ENCODE data around the gene KLHL28.

- TF ChIP-seq ARNTL (CRISPR knock-in tag; IDR thresholded peaks at IDR 0.05; ENCODE audit: borderline replicate concordance, low read depth) = no peak
- TF ChIP-seq ISL1 (CRISPR knock-in tag; IDR thresholded peaks at IDR 0.05) = no peak
- no peak for TF ChIP-seq POU6F1 (CRISPR knock-in tag; IDR thresholded peaks at IDR 0.05; ENCODE audit: borderline replicate concordance, low read depth)
- no peak for TF ChIP-seq ZFP30 (CRISPR knock-in tag; IDR thresholded peaks at IDR 0.05)
- TF ChIP-seq RARB (CRISPR knock-in tag; IDR thresholded peaks at IDR 0.05) = no peak
- TF ChIP-seq PATZ1 (CRISPR knock-in tag; IDR thresholded peaks at IDR 0.05; ENCODE audit: borderline replicate concordance) = no peak
Observed at GRCh38 chr14:44941591-44941990, 20.2 kb downstream of the KLHL28 start.

All from SK-N-SH treated with all-trans-retinoic acid at 6 μM for 48 hours (cell line).